Vagina (tissue), 2 donors: ENCODE results near the gene VSIG10L. TPM values are rescaled to one million over a fixed set of nuclear protein-coding genes. Genes with fewer than 3 reads are reported as not detected.

Experiments used
- DNase-seq, 2 donors: peaks; one replicate each; pipeline ENCODE4 v3.0.0-alpha.2; 2017; ENCODE audit errors: extremely low spot score in 2 of 2
- H3K27ac ChIP-seq: fragments of 200-600 bp; sonication (generic); one replicate; pipeline ENCODE4 v1.5.1; 2019
- H3K27me3 ChIP-seq: fragments of 200-600 bp; sonication (generic); one replicate; pipeline ENCODE4 v1.5.1; 2019
- H3K36me3 ChIP-seq, 2 donors: fragments of 200-600 bp; sonication (generic); one replicate each; pipeline ENCODE4 v1.5.1; 2017 to 2019
- H3K4me1 ChIP-seq: fragments of 200-600 bp; sonication (generic); one replicate; pipeline ENCODE4 v1.5.1; 2019
- H3K4me3 ChIP-seq, 2 donors: fragments of 200-600 bp; sonication (generic); 1 replicate in 1 of 2; 2 replicates in 1 of 2; pipeline ENCODE4 v1.5.1; 2016 to 2019
- H3K9me3 ChIP-seq: fragments of 200-600 bp; sonication (generic); one replicate; pipeline ENCODE4 v1.5.1; 2019
- CTCF ChIP-seq, 3 experiments: fragments of 450-650 bp in 2 of 3; fragments of 200-600 bp in 1 of 3; sonication (generic) in 1 of 3; IDR thresholded peaks; one replicate each; pipeline ENCODE4 v1.5.1; 2017 to 2019; ENCODE audit warnings: antibody characterized with exemption in 3 of 3, mild to moderate bottlenecking in 2 of 3, moderate library complexity in 2 of 3
- POLR2A ChIP-seq, 2 donors: fragments of 450-650 bp; IDR thresholded peaks; one replicate each; pipeline ENCODE4 v1.6.1; 2017; ENCODE audit warnings: antibody characterized with exemption in 2 of 2, mild to moderate bottlenecking in 2 of 2, moderate library complexity in 2 of 2
- POLR2AphosphoS5 ChIP-seq, 2 donors: sonication (generic); formaldehyde crosslinking; IDR thresholded peaks; one replicate each; pipeline ENCODE4 v1.9.0; 2017; ENCODE audit warnings: antibody characterized with exemption in 2 of 2, mild to moderate bottlenecking in 2 of 2, low read depth in 1 of 2; ENCODE audit not compliant: insufficient read depth in 1 of 2
- intact Hi-C: fragments of 100-400 bp; cut with DNase I; formaldehyde crosslinking; loops from one replicate; pipeline ENCODE4 v1.15.1; 2023
- total RNA-seq: library from RNA; depleted of rRNA; stranded (reverse); fragments of >200 nt; gene quantifications from one replicate; pipeline ENCODE4 v1.2.3, GENCODE V29; 2016

The VSIG10L gene
- total RNA-seq = 20.1 TPM

- intact Hi-C loops = no loop called here
- H3K27ac ChIP-seq = peak within 1 kb of the TSS; percentile 84
- H3K4me3 ChIP-seq = peak within 1 kb of the TSS; percentile 47 to 81
Measured at GRCh38 chr19:51341976-51342580, at the start of gene VSIG10L. Gene VSIG10L (minus strand): TSS chr19:51342139. CDS start chr19:51342124, 15 bp downstream.

DNA sequence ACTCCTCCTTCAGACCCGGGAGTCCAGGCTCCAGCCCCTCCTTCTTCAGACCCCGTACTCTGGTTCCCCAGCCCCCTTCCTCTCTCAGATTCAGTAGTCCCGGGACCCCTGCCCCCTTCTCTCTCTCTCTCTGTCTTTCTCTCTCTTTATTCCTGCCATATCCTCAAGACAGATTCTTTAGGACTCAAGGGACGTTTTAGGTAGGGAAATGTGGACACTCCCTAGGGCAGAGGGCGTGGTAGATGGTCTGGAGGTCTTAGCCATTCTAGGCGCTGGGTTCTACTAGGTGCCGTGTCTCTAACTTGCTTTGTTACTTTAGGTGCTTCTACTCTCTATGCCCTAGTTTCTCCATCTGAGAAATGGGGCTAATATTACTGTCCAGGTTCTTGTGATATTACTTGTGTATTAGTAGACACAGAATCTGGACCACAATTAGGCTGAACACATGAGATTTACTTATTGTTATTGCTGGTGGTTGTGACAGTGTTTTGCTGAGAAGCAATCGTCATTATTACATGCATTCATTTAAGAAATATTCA, 49.2 kb upstream of the VSIG10L start:
- Histone ChIP-seq H3K9me3 (no peaks in the 10 kb centered on the region), H3K27me3 (no peaks in the 10 kb centered on the region), H3K4me3 (no peak overlapping the region), H3K4me1 (peaks cover 14% of the 10 kb centered on the region), H3K36me3 (no peaks in the 10 kb centered on the region), H3K27ac (no peak overlapping the region)
- DNase-seq = no peak
- TF ChIP-seq POLR2AphosphoS5 (IDR thresholded peaks at IDR 0.05; ENCODE audit: insufficient read depth in 1 of 2, low read depth in 1 of 2) = no peak
- TF ChIP-seq CTCF (IDR thresholded peaks at IDR 0.05) = no peak
- no peak for TF ChIP-seq POLR2A (IDR thresholded peaks at IDR 0.05)
- intact Hi-C loops = loop anchor here (10.0 kb wide), 1 partner anchor 56 kb away; no protein-coding TSS in a partner anchor

More at GRCh38 chr19:51341976-51342580, at the start of gene VSIG10L:
- TF ChIP-seq POLR2AphosphoS5 (IDR thresholded peaks at IDR 0.05; ENCODE audit: insufficient read depth in 1 of 2, low read depth in 1 of 2) (no peak), CTCF (IDR thresholded peaks at IDR 0.05) (no peak), POLR2A (IDR thresholded peaks at IDR 0.05) (no peak)
- H3K4me1 ChIP-seq = peaks cover 21% of the 10 kb centered on the region
- DNase-seq = no peak
- H3K36me3 ChIP-seq = peaks cover 0 to 12% of the 10 kb centered on the region in 2 donors
- H3K27me3 ChIP-seq = no peaks in the 10 kb centered on the region
- H3K9me3 ChIP-seq = no peaks in the 10 kb centered on the region

- TF ChIP-seq POLR2AphosphoS5 (IDR thresholded peaks at IDR 0.05; ENCODE audit: insufficient read depth in 1 of 2, low read depth in 1 of 2) (no peak), POLR2A (IDR thresholded peaks at IDR 0.05) (no peak), CTCF (IDR thresholded peaks at IDR 0.05) (no peak)
- H3K36me3 ChIP-seq = no peaks in the 10 kb centered on the region
- peaks cover 5% of the 10 kb centered on the region for H3K4me1 ChIP-seq
- H3K27me3 ChIP-seq = no peaks in the 10 kb centered on the region
- no peak overlapping the region for H3K4me3 ChIP-seq
- no peak overlapping the region for H3K27ac ChIP-seq
- no peak for DNase-seq
- no peaks in the 10 kb centered on the region for H3K9me3 ChIP-seq
- intact Hi-C loops = no loop called here
Measured at GRCh38 chr19:51389143-51389542, 47.2 kb upstream of the VSIG10L start.

- H3K4me3 ChIP-seq = no peak within 1 kb of the TSS
- no peak for DNase-seq
- H3K36me3 ChIP-seq = no peaks in the 10 kb centered on the region
- no peaks in the 10 kb centered on the region for H3K27me3 ChIP-seq
- intact Hi-C loops = no loop called here
- TF ChIP-seq CTCF (IDR thresholded peaks at IDR 0.05) (no peak), POLR2AphosphoS5 (IDR thresholded peaks at IDR 0.05; ENCODE audit: insufficient read depth in 1 of 2, low read depth in 1 of 2) (no peak), POLR2A (IDR thresholded peaks at IDR 0.05) (no peak)
- no peaks in the 10 kb centered on the region for H3K4me1 ChIP-seq
- H3K9me3 ChIP-seq = no peaks in the 10 kb centered on the region
- H3K27ac ChIP-seq = no peak within 1 kb of the TSS
Measured at GRCh38 chr19:51387924-51388389, 46.0 kb upstream of the VSIG10L start, which contains the start of gene LIM2. Gene LIM2 (minus strand): TSS chr19:51387974. CDS start chr19:51387443, 531 bp downstream.
